ENCODE results near the gene PRDM2.

DNA sequence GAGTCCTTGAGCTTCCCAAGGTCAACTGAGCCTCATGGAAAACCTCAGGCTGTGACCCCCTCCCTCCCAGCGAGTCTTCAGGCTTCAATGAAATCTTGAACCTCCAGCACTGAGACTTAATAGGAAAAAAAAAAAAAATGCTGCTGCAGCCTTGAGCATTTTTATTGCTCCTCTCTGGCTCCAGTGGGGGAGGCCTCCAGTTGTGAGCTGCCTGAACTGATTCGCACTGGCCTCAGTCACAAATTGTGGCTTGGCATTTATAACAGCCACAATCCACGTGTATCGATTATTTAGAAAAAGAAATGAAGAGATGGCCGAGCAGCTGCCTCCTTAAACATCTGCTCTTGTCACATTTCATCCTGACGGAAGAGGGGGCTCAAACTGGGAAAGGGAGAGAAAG is 173.0 kb downstream of the PRDM2 start:
- no peak for TF ChIP-seq POLR2A (IDR thresholded peaks at IDR 0.05)
- TF ChIP-seq, protein P1, sequence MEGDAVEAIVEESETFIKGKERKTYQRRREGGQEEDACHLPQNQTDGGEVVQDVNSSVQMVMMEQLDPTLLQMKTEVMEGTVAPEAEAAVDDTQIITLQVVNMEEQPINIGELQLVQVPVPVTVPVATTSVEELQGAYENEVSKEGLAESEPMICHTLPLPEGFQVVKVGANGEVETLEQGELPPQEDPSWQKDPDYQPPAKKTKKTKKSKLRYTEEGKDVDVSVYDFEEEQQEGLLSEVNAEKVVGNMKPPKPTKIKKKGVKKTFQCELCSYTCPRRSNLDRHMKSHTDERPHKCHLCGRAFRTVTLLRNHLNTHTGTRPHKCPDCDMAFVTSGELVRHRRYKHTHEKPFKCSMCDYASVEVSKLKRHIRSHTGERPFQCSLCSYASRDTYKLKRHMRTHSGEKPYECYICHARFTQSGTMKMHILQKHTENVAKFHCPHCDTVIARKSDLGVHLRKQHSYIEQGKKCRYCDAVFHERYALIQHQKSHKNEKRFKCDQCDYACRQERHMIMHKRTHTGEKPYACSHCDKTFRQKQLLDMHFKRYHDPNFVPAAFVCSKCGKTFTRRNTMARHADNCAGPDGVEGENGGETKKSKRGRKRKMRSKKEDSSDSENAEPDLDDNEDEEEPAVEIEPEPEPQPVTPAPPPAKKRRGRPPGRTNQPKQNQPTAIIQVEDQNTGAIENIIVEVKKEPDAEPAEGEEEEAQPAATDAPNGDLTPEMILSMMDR (IDR thresholded peaks at IDR 0.05 in 8 of 11, conservative IDR thresholded peaks at IDR 0.05 in 3 of 11): no peak

All from spleen (tissue), 7 donors.